Natural killer cell (primary cell): ENCODE measurements around the gene NR5A2. TPM values are rescaled to one million over a fixed set of nuclear protein-coding genes. Genes with fewer than 3 reads are reported as not detected.

Experiments
- ATAC-seq, 3 donors: fragments of 150-1000 bp in 2 of 3; fragments of 200-7000 bp in 1 of 3; cut with Tn5 transposase; 1 replicate in 1 of 3; 2 replicates in 2 of 3; pipeline ENCODE4 v1.10.0; 2021; ENCODE audit warnings: mild to moderate bottlenecking in 2 of 3, moderate library complexity in 2 of 3
- DNase-seq, 2 donors: peaks; one replicate each; pipeline versions ENCODE4 v3.0.0 to v3.0.0-alpha.2; 2013 to 2021; ENCODE audit warnings: mixed read lengths in 1 of 2
- H3K27ac ChIP-seq: one replicate; pipeline ENCODE4 v1.5.1; 2013; ENCODE audit warnings: mild to moderate bottlenecking, low read length
- H3K27me3 ChIP-seq: one replicate; pipeline ENCODE4 v1.6.1; 2013; ENCODE audit warnings: low read length; ENCODE audit not compliant: control insufficient read depth, insufficient read depth
- H3K36me3 ChIP-seq: one replicate; pipeline ENCODE4 v1.6.1; 2013; ENCODE audit warnings: low read length; ENCODE audit not compliant: control insufficient read depth, insufficient read depth
- H3K4me1 ChIP-seq: one replicate; pipeline ENCODE4 v1.6.1; 2013; ENCODE audit warnings: low read length; ENCODE audit not compliant: control insufficient read depth, insufficient read depth
- H3K4me3 ChIP-seq: one replicate; pipeline ENCODE4 v1.5.1; 2013; ENCODE audit warnings: low read length
- H3K9me3 ChIP-seq: one replicate; pipeline ENCODE4 v1.6.1; 2013; ENCODE audit warnings: low read length; ENCODE audit not compliant: control insufficient read depth, insufficient read depth
- H3K27ac Mint-ChIP-seq, 2 donors: one replicate each; pipeline ENCODE4 v1.8.0; 2022; ENCODE audit warnings: mild to moderate bottlenecking in 2 of 2, mixed read lengths in 2 of 2, moderate library complexity in 1 of 2
- H3K27me3 Mint-ChIP-seq, 2 donors: one replicate each; pipeline ENCODE4 v1.8.0; 2022; ENCODE audit warnings: low read depth in 2 of 2, mixed read lengths in 2 of 2
- H3K36me3 Mint-ChIP-seq: one replicate; pipeline ENCODE4 v1.8.0; 2022; ENCODE audit warnings: mixed read lengths
- H3K4me1 Mint-ChIP-seq, 2 donors: one replicate each; pipeline ENCODE4 v1.8.0; 2022; ENCODE audit warnings: mixed read lengths in 2 of 2
- H3K4me3 Mint-ChIP-seq: one replicate; pipeline ENCODE4 v1.8.0; 2022; ENCODE audit warnings: mild to moderate bottlenecking, moderate library complexity, mixed read lengths
- H3K9me3 Mint-ChIP-seq, 2 donors: one replicate each; pipeline ENCODE4 v1.8.0; 2022; ENCODE audit warnings: mixed read lengths in 2 of 2
- CTCF ChIP-seq: fragments of 200-600 bp; IDR thresholded peaks from one replicate; pipeline ENCODE4 v1.8.0; 2022; ENCODE audit warnings: antibody characterized with exemption
- WGBS: methylation state at CpG from one replicate; pipeline ENCODE4 v1.1.7; 2013; ENCODE audit warnings: missing lambda C conversion rate; ENCODE audit not compliant: insufficient coverage; 5-methylcytosine and 5-hydroxymethylcytosine counted together
- intact Hi-C: fragments of 100-400 bp; cut with micrococcal nuclease; formaldehyde crosslinking; loops from one replicate; pipeline ENCODE4 v1.14.2; 2022
- total RNA-seq, 4 donors: library from RNA; stranded (reverse); fragments of 120-200 nt in 1 of 4; gene quantifications; one replicate each; pipeline versions ENCODE4 v1.2.3 to v1.2.4, GENCODE V29; 2013 to 2022

Gene NR5A2
- total RNA-seq, 3 donors from 2014 or later (not counting 1 experiment from before 2014, with no cell fraction given), result not detected

GRCh38 chr1:200075522-200075921, 48.0 kb downstream of the NR5A2 start:
- intact Hi-C loops, result no loop called here
- Mint-ChIP-seq H3K27me3 (peaks cover 15 to 53% of the 10 kb centered on the region in 2 donors), H3K4me3 (no peak overlapping the region), H3K9me3 (no peaks in the 10 kb centered on the region), H3K36me3 (no peaks in the 10 kb centered on the region), H3K4me1 (peaks cover 10 to 11% of the 10 kb centered on the region in 2 donors), H3K27ac (no peak overlapping the region)
- H3K9me3 ChIP-seq, result no peaks in the 10 kb centered on the region
- DNase-seq, result no peak
- ATAC-seq, result peak in 1 of 3 donors; percentile 69
- no peak for TF ChIP-seq CTCF
- 58% methylated on average over 8 of the region's 8 CpGs for WGBS
- H3K27ac ChIP-seq, result no peak overlapping the region
- H3K36me3 ChIP-seq, result no peaks in the 10 kb centered on the region
- H3K4me3 ChIP-seq, result no peak overlapping the region
- no peaks in the 10 kb centered on the region for H3K4me1 ChIP-seq
- peaks cover 11% of the 10 kb centered on the region for H3K27me3 ChIP-seq

GRCh38 chr1:200075938-200076546, 48.5 kb downstream of the NR5A2 start:
- Histone ChIP-seq H3K27ac (no peak overlapping the region), H3K36me3 (no peaks in the 10 kb centered on the region), H3K9me3 (no peaks in the 10 kb centered on the region), H3K27me3 (peaks cover 11% of the 10 kb centered on the region), H3K4me1 (no peaks in the 10 kb centered on the region), H3K4me3 (no peak overlapping the region)
- H3K4me1 Mint-ChIP-seq, result peaks cover 10 to 11% of the 10 kb centered on the region in 2 donors
- no peaks in the 10 kb centered on the region for H3K9me3 Mint-ChIP-seq
- peaks cover 15 to 53% of the 10 kb centered on the region in 2 donors for H3K27me3 Mint-ChIP-seq
- DNase-seq (no peak), ATAC-seq (no peak)
- no peaks in the 10 kb centered on the region for H3K36me3 Mint-ChIP-seq
- no peak overlapping the region for H3K4me3 Mint-ChIP-seq
- no peak for TF ChIP-seq CTCF
- WGBS, result 66% methylated on average over 6 of the region's 9 CpGs
- no peak overlapping the region for H3K27ac Mint-ChIP-seq
- intact Hi-C loops, result no loop called here

- TF ChIP-seq CTCF, result no peak
- DNase-seq (no peak), ATAC-seq (no peak)
- Mint-ChIP-seq H3K4me1 (peaks cover 10 to 11% of the 10 kb centered on the region in 2 donors), H3K4me3 (no peak overlapping the region), H3K9me3 (no peaks in the 10 kb centered on the region), H3K36me3 (no peaks in the 10 kb centered on the region), H3K27me3 (peaks cover 9 to 46% of the 10 kb centered on the region in 2 donors), H3K27ac (no peak overlapping the region)
- Histone ChIP-seq H3K27me3 (peaks cover 10% of the 10 kb centered on the region), H3K4me3 (no peak overlapping the region), H3K36me3 (no peaks in the 10 kb centered on the region), H3K9me3 (no peaks in the 10 kb centered on the region), H3K27ac (no peak overlapping the region), H3K4me1 (no peaks in the 10 kb centered on the region)
- intact Hi-C loops, result no loop called here
- 91% methylated on average over 8 of the region's 8 CpGs for WGBS
These were observed 51.9 kb downstream of the NR5A2 start for GRCh38 chr1:200079232-200079940.
